ENCODE measurements around the gene ZNF423. TPM values are rescaled to one million over a fixed set of nuclear protein-coding genes. Genes with fewer than 3 reads are reported as not detected.

ZNF423 gene
- total and polyA plus RNA-seq, 10 donors = 0.36 to 7.0 (median 3.7) TPM

DNA sequence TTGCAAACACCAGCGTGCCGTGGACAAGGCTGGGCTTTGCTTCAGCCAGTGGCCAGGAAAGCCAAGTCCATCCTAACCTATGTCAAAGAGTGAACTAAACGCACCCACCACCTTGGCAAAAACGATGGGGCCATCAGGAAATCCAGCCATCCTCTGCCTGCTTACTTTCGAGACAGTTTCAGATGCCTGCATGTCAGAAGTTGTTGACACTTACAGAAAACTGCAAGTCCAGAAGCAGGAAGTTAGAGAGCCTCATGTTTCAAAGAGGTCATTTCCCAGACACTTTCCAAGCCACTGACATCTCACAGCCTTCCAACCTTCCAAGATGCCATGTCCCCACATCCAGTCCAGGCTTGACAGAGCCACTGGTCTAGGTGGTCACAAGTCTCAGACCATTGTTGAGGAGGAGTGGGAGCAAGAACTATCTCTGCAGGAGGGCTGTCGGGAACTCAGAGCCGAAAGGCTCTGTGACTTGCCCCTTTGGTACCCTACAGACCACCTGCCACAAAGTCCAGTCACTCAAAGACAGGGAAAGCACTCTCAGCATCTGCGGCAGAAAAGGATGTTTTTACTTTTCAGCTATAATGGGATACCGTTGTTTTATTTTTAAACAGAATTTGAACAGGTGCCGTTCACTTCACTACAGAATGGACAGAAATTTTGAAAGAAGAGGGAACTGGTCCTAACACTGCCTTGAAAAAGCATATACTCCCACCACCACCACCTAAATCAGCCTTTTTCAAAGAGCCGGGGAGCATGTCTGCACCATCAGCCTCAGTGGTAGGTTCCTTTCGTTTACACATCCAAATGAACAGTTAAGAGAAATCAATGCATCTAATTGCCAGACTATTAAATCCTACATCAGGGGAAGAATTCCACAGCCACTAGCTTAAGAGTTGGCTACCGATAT, 5.1 kb downstream of the ZNF423 start:
- no peak overlapping the region for H3K27ac ChIP-seq
- peaks cover 3 to 53% (median 31%) of the 10 kb centered on the region in 6 donors for H3K4me1 ChIP-seq
- DNase-seq = no peak
- H3K4me3 ChIP-seq = no peak overlapping the region
- intact Hi-C loops (cut with DNase I; ENCODE audit: low total_unique reads) = no loop called here
- TF ChIP-seq POLR2A (IDR thresholded peaks at IDR 0.05) (no peak), POLR2AphosphoS5 (IDR thresholded peaks at IDR 0.05) (no peak)
- TF ChIP-seq, protein P1, sequence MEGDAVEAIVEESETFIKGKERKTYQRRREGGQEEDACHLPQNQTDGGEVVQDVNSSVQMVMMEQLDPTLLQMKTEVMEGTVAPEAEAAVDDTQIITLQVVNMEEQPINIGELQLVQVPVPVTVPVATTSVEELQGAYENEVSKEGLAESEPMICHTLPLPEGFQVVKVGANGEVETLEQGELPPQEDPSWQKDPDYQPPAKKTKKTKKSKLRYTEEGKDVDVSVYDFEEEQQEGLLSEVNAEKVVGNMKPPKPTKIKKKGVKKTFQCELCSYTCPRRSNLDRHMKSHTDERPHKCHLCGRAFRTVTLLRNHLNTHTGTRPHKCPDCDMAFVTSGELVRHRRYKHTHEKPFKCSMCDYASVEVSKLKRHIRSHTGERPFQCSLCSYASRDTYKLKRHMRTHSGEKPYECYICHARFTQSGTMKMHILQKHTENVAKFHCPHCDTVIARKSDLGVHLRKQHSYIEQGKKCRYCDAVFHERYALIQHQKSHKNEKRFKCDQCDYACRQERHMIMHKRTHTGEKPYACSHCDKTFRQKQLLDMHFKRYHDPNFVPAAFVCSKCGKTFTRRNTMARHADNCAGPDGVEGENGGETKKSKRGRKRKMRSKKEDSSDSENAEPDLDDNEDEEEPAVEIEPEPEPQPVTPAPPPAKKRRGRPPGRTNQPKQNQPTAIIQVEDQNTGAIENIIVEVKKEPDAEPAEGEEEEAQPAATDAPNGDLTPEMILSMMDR (IDR thresholded peaks at IDR 0.05 in 8 of 11, conservative IDR thresholded peaks at IDR 0.05 in 3 of 11) = no peak
- no peaks in the 10 kb centered on the region for H3K9me3 ChIP-seq
- peaks cover 0 to 38% (median 12%) of the 10 kb centered on the region in 7 donors for H3K27me3 ChIP-seq (replicated peaks in 1 of 7)
- WGBS, 5 donors = 65 to 75% (median 69%) methylated on average over 13 of the region's 13 CpGs
- H3K36me3 ChIP-seq = no peaks in the 10 kb centered on the region

DNA sequence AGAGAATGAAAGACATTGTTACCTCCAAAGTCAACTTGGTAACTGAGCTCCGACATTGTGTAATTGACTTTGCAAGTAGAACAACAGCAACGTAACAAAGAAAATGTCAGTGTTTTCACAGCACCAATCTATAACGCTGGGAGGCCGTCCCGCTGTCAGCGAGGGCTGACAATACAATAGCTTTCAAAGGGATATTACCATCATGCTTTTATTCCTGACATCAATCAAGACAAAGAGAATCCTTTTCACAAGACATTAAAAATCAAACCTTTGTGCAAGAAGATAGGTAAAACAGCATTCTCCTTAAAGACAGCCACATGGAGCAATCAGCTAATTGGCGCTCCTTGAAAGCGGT, 6.2 kb downstream of the ZNF423 start:
- H3K27ac ChIP-seq = no peak overlapping the region
- 83 to 96% (median 95%) methylated on average over 8 of the region's 8 CpGs for WGBS, 5 donors

DNA sequence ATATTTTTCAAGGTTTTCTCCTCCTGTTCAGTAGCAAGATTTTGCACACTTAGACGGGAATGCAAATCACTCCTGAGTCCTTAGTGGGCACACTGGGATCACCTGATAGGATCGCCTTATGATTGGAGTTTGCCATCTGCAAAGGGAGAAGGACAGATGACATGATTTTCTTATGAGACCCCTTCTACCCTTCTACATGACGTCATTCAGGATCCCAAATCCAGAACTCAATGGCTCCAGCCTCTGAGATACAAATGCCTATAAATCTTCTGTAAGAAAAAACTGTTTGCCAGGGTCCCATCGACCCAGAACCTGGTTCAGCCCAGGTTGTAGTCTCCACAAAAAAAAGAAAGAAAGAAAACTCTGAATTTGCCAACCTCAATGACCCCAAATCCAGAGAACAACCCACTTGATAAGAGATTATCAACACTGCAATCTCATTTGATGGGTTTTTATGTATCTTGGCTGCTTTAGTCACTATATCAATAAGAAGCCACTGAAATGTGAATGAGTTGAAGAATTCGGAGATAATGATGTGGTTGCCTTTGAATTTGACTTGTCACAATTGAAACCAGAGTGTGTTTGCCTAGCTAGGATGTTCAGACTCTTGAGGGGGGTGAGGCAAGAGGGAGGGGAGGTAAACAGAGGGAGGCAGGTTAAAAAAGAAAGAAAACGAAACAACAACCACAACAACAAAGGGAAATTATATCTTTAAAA, 6.7 kb downstream of the ZNF423 start:
- Histone ChIP-seq H3K27ac (no peak overlapping the region), H3K9me3 (no peaks in the 10 kb centered on the region), H3K27me3 (replicated peaks in 1 of 7) (peaks cover 0 to 22% (median 3%) of the 10 kb centered on the region in 7 donors), H3K4me1 (peaks cover 3 to 44% (median 24%) of the 10 kb centered on the region in 6 donors), H3K4me3 (no peak overlapping the region), H3K36me3 (no peaks in the 10 kb centered on the region)
- intact Hi-C loops (cut with DNase I; ENCODE audit: low total_unique reads) = no loop called here
- TF ChIP-seq POLR2AphosphoS5 (IDR thresholded peaks at IDR 0.05) (no peak), POLR2A (IDR thresholded peaks at IDR 0.05) (no peak)
- TF ChIP-seq, protein P1 (IDR thresholded peaks at IDR 0.05 in 8 of 11, conservative IDR thresholded peaks at IDR 0.05 in 3 of 11) = no peak
- WGBS, 5 donors = 82 to 92% (median 85%) methylated on average over 6 of the region's 6 CpGs
- no peak for DNase-seq

More for the DNA sequence above, 6.2 kb downstream of the ZNF423 start:
- TF ChIP-seq, protein P1 (IDR thresholded peaks at IDR 0.05 in 8 of 11, conservative IDR thresholded peaks at IDR 0.05 in 3 of 11) = no peak
- TF ChIP-seq POLR2AphosphoS5 (IDR thresholded peaks at IDR 0.05) = no peak
- no peak for TF ChIP-seq POLR2A (IDR thresholded peaks at IDR 0.05)
- Histone ChIP-seq H3K4me3 (no peak overlapping the region), H3K9me3 (no peaks in the 10 kb centered on the region), H3K36me3 (no peaks in the 10 kb centered on the region), H3K4me1 (peaks cover 3 to 48% (median 28%) of the 10 kb centered on the region in 6 donors), H3K27me3 (replicated peaks in 1 of 7) (peaks cover 0 to 27% (median 8%) of the 10 kb centered on the region in 7 donors)
- intact Hi-C loops (cut with DNase I; ENCODE audit: low total_unique reads) = no loop called here
- no peak for DNase-seq

DNA sequence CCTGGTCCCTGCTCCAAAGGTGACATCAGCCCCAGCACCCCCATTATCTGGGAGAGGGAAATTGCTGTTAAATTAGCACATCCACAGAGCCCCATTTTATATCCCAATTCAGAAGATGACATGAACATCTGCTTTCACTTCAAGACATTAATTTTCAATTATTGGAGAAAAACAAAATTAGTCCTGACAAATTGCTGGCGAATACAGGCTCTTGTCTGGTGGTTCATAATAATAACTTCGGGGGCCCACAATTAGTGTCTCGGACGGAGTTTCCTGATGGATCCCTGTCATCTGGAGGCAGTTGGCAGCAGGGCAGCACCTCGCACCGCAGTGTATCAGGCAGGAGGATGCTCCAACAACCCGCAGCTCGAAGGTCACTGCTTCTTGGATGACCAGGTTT, 7.4 kb downstream of the ZNF423 start:
- Histone ChIP-seq H3K27ac (no peak overlapping the region), H3K9me3 (no peaks in the 10 kb centered on the region), H3K36me3 (no peaks in the 10 kb centered on the region), H3K4me1 (peaks cover 3 to 44% (median 22%) of the 10 kb centered on the region in 6 donors), H3K27me3 (replicated peaks in 1 of 7) (peaks cover 0 to 15% (median 0%) of the 10 kb centered on the region in 7 donors), H3K4me3 (no peak overlapping the region)
- DNase-seq = no peak
- TF ChIP-seq, protein P1 (IDR thresholded peaks at IDR 0.05 in 8 of 11, conservative IDR thresholded peaks at IDR 0.05 in 3 of 11) = no peak
- TF ChIP-seq POLR2A (IDR thresholded peaks at IDR 0.05) = no peak
- no peak for TF ChIP-seq POLR2AphosphoS5 (IDR thresholded peaks at IDR 0.05)
- 88 to 95% (median 92%) methylated on average over 8 of the region's 8 CpGs for WGBS, 5 donors
- intact Hi-C loops (cut with DNase I; ENCODE audit: low total_unique reads) = no loop called here
